NCI-H1417 treated with DMSO at 0.1 percent for 48 hours (cell line): ENCODE measurements around the gene TSEN54.
A peak's percentile ranks its signal among the peaks of the same experiment; 100 is the strongest.

Experiments
- DNase-seq: peaks from one replicate; lab custom pipeline; 2025; lab: John Stamatoyannopoulos, UW

TSEN54 gene

GRCh38 chr17:75504347-75505151, 11.8 kb upstream of the TSEN54 start:
- DNase-seq, result no peak

DNA sequence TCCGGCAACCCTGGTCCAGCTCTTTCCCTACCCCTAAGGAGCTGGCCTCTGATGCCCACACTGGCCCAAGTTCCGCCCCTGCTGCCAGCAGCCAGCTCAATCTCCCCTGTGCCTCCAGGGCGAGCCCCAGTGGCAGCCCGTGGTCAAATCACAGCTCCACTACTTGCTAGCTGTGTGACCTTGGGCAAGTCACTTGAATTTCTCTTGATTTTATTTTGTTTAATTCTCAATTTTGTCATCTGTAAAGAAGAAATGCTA, 11.2 kb upstream of the TSEN54 start:
- DNase-seq, result no peak

DNA sequence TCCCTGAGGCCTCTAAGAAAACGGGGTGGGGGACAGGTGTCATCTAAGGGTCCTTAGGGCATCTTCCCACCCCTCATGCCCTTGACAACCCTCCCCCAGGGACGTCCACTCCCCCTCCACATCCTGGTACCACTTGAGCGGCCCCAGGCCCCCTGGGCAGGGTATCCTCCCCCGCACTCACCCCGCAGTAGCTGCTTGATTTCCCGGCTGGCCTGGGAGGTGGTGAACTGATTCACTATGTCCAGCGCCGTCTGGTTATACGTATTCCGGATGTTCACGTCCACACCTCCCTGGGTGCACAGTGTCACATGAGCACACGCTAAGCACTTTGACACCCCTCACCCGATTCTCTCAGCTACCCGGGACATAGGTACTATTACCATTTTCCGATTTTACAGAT, 10.7 kb upstream of the TSEN54 start:
- no peak for DNase-seq

DNA sequence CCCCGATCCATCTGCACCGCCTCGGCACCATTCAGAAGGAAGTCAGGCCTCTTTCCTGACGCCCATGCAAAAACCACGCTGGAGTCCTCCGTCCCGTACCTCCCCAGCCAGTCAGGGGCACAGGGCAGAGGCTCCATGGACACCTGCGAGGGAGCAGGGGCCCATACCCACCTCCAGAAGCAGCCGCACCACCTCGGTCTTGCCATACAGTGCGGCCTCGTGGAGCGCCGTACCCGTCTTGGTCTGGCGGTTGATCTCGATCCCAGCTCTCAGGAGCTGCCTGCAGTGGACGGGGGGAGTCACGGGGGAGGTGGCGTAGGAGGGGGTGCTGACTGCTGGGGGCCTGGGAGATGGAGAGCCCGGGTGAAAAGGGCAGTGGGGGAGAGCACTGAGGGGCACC, 10.2 kb upstream of the TSEN54 start:
- no peak for DNase-seq

GRCh38 chr17:75506888-75507287, 9.4 kb upstream of the TSEN54 start:
- no peak for DNase-seq

GRCh38 chr17:75507733-75508719, 8.3 kb upstream of the TSEN54 start:
- no peak for DNase-seq

GRCh38 chr17:75508931-75509361, 7.4 kb upstream of the TSEN54 start:
- DNase-seq, result no peak

- no peak for DNase-seq
Measured at GRCh38 chr17:75509528-75510258, 6.6 kb upstream of the TSEN54 start.

DNA sequence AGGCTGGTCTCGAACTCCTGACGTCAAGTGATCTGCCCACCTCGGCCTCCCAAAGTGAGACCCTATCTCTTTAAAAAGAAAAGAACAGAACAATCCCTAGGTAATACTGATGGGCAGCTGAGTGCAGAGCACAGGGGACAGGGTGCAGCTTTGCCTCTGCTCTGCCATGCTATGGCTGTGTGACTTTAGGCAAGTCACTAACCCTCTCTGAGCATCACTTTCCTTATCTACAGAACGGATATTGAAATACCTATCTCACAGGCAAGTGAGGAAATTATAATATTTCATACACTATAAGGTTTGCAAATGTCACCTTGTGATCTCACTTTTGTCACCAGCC, 5.1 kb upstream of the TSEN54 start:
- no peak for DNase-seq

- no peak for DNase-seq
Measured at GRCh38 chr17:75511610-75512575, 4.4 kb upstream of the TSEN54 start.

DNA sequence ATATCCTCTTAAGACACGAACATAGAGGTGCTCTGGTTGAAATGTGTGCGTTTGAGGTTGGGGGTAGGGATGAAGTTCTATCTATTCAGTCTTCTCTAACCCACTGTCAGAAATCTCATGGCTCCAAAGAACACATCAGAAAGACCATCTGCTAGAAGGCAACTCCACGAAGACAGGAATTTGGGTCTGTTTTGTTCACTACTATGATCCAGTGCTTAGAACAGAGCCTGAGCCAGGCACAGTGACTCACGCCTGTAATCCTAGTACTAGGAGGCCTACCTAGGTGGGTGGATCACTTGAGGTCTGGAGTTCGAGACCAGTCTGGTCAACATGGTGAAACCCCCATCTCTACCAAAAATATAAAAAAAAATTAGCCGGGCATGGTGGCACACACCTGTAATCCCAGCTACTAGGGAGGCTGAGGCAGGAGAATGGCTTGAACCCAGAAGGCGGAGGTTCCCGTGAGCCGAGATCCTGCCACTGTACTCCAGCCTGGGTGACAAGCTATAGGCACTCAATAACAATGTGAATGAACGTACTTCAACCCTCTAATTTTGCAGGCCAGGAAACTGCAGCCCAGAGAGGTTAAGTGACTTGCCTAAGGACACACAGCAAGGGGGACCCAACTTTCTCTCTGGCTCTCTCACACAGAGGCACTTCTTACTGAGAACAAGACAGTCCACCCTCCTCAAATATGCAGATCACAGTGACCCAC, 3.2 kb upstream of the TSEN54 start:
- no peak for DNase-seq

- no peak for DNase-seq
Measured at GRCh38 chr17:75513641-75514000, 2.7 kb upstream of the TSEN54 start.

- DNase-seq, result no peak
Measured at GRCh38 chr17:75514299-75514918, 1.9 kb upstream of the TSEN54 start.

DNA sequence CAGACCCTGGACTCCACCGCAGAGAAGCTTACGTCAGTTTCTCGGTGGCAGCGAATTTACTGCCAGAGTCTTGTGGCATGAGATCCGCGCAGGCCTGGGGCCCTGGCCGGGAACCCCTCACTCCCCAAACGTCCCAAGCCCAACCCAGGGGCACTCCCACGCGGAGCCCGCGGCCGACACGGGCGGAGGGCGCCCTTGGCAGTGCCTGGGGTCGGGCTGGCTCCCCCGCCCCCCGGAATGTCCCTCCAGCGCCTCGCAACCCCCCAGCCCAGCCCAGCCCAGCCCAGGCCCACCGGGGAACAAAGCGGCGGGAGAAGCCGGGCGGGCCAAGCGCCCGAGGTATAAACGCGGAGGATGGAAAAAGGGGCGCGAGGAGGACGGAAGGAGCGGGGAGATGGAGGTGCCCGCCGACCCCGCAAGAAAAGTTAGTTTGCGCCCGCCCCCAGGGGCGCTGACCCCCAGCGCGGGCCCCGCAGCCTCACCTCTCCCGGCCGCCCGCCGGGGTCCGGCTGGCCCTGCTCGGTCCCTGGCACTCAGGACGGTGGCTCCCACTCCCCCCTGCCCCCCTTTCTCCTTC, 1.3 kb upstream of the TSEN54 start:
- DNase-seq, result no peak

GRCh38 chr17:75515496-75516254, 653 bp upstream of the TSEN54 start, which contains the start of gene CASKIN2:
TSS of gene CASKIN2 (minus strand) at chr17:75515537. CDS start at chr17:75513804, 1,733 bp downstream.
- peak; percentile 41 for DNase-seq

DNA sequence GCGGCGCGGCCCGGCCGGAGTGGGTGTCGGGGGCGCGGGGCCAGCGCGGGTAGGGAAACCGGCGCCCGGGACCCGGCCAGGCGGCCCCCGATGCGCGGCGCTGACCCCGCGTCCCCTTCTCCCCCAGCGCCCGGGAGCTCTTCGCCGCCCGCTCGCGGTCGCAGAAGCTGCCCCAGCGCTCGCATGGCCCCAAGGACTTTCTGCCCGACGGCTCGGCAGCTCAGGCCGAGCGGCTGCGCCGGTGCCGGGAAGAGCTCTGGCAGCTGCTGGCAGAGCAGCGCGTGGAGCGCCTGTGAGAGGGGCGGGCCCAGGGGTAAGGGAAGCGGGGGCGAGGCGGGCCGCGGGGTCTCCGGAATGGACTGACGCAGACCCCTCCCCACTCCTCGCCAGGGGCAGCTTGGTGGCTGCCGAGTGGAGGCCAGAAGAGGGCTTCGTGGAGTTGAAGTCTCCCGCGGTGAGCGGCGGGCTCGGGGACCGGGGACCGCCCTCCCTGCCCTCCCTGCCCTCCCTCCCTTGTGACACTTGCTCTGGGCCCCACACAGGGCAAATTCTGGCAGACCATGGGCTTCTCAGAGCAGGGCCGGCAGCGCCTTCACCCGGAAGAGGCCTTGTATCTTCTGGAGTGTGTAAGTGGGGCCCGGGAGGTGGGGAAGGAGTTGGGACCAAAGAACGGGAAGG, 430 bp downstream of the TSEN54 start:
- no peak for DNase-seq

DNA sequence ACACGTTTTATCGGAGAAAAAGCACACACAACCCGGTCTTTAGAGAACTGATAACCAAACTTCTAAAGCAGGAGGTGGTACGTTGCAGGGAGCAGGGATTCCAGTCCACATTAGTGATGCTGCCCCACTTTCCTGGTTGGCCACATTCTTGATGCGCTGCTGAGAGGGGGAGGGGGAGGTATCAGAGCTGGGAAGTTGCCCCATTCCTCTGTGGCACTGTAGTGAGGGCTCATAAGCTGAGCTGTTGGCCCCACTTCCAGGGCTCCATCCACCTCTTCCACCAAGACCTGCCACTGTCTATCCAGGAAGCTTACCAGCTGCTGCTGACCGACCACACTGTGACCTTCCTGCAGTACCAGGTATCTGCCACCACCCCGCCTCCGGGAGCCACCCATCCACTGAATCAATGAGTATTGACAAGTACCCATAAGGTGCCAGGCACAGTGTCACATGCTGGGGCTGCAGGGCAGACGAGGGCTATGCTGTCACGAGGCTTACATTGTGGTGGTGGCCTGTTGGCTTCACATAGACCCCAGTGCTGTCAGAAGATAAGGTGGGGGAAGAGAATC, 1.1 kb downstream of the TSEN54 start:
- DNase-seq, result no peak

DNA sequence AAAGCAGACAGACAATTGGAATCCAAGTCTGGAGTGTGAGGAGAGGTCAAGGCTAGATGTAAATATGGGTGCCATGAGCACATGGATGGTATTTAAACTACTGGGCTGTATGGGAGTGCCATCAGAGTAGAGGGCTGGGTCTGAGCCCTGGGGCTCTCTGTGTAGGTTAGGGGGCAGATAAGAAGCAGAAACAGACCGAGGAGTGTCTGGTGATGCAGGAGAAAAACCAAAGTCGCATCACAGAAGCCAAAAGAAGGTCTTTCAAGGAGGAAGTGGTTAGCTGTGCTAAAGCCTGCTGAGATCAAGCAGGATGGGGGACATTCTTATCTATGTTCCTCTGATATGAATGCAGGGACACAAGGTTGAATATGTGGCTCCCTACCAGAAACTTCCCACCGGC, 1.9 kb downstream of the TSEN54 start:
- no peak for DNase-seq
